ENCODE data around the gene CDHR2.

DNA sequence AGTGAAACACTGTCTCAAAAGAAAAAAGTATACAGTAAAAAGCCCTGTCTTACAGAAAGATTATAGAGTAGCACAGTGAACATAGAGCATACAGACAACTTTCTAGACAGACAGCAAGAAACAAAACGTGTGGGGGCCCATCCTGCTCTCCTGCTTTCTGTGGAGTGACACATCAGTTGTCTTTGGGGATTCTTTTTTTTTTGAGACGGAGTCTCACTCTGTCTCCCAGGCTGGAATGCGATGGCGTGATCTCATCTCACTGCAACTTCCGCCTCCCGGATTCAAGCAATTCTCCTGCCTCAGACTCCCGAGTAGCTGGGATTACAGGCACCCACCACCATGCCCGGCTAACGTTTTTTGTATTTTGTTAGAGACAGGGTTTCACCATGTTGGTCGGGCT lies 14.9 kb downstream of the CDHR2 start:
- TF ChIP-seq, protein P1, sequence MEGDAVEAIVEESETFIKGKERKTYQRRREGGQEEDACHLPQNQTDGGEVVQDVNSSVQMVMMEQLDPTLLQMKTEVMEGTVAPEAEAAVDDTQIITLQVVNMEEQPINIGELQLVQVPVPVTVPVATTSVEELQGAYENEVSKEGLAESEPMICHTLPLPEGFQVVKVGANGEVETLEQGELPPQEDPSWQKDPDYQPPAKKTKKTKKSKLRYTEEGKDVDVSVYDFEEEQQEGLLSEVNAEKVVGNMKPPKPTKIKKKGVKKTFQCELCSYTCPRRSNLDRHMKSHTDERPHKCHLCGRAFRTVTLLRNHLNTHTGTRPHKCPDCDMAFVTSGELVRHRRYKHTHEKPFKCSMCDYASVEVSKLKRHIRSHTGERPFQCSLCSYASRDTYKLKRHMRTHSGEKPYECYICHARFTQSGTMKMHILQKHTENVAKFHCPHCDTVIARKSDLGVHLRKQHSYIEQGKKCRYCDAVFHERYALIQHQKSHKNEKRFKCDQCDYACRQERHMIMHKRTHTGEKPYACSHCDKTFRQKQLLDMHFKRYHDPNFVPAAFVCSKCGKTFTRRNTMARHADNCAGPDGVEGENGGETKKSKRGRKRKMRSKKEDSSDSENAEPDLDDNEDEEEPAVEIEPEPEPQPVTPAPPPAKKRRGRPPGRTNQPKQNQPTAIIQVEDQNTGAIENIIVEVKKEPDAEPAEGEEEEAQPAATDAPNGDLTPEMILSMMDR (IDR thresholded peaks at IDR 0.05): no peak
- no peak for TF ChIP-seq POLR2A (IDR thresholded peaks at IDR 0.05)
